Stimulated activated CD4-positive, alpha-beta T cell treated with anti-CD3 and anti-CD28 coated beads, Interleukin-12 subunit alpha, Interleukin-12 subunit beta, amount 100 ng/mL, for 24 hours (primary cell): ENCODE results near the gene NKD2.
"Not testable (repeated sequence)": the region's sequence is repeated elsewhere in the genome, so short reads cannot be mapped to it uniquely, and the experiment has no call there.

Experiments
- DNase-seq, 2 experiments: peaks; one replicate each; pipeline ENCODE4 v3.0.0-alpha.2; 2020; ENCODE audit warnings: low read depth in 2 of 2

NKD2 gene

GRCh38 chr5:1073239-1074102, 64.9 kb downstream of the NKD2 start:
- DNase-seq = no peak

GRCh38 chr5:1074226-1074625, 65.6 kb downstream of the NKD2 start:
- no peak for DNase-seq

GRCh38 chr5:1074816-1075554, 66.4 kb downstream of the NKD2 start:
- DNase-seq = no peak

GRCh38 chr5:1075555-1075881, 66.9 kb downstream of the NKD2 start:
- no peak for DNase-seq

- no peak for DNase-seq
Observed at GRCh38 chr5:1075931-1076330, 67.3 kb downstream of the NKD2 start.

GRCh38 chr5:1076406-1076805, 67.8 kb downstream of the NKD2 start:
- DNase-seq = no peak

- no peak for DNase-seq
Observed at GRCh38 chr5:1077026-1077425, 68.4 kb downstream of the NKD2 start.

DNA sequence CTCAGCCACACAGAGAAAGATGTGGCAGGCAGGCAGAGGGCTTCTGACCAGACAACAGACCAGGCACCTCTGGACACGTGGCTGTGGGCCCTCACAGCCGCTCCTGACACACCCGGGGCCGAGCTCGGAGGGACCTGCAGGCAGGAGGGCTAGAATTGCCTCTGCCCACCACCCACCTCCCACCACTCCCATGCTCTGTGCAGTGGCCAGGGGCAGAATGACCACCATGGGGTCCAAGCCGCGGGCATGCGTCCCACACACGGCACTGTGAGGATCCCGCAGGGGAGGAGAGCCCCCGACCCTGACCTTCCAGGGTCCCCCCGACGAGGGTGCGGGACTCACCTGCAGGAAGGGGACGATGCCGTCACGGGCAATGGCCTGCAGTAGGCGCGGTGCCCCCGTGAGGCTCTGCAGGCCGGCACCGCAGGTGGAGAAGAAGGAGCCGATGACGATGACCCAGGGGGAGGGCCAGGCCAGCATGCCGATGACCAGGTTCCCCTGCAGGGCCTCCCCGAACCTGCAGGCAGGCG, 69.0 kb downstream of the NKD2 start:
- no peak for DNase-seq

DNA sequence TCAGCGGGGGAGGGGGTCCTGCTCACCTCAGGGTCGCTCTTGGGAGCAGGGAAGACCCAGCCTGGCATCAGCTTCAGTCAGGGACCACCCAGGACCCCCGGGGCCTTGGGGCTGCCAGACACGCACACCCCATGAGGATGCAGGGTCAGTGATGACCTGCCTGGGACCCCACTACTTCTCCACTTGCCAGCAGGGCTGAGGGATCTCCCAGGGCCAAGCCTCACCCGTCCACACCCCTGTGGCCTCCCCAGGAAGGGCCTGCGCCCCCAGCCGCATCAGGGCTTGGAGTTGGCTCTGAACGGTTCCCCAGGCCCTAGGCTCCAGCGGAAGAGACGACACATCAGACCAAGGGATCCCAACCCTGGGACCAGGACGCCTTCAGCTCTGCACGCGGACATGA, 69.6 kb downstream of the NKD2 start:
- no peak for DNase-seq

DNA sequence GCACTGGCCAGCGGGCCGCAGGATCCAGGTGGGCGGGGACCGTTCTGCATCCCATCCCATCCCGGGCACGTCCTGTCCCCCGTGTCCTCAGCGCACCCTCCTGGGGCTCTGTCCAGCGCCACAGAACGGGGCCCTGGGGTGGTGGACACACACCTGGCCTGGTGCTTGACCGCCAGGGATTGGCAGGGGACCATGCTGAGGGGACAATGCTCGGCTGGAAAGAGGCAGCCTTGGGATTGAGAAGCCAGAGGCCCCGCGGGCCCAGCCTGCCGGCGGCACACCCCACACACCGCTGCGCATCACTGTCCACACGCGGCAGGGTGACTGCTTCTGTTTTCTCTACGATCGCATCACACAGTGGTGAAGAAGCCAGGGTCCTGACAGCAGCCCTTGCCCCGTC, 70.2 kb downstream of the NKD2 start:
- DNase-seq = no peak

DNA sequence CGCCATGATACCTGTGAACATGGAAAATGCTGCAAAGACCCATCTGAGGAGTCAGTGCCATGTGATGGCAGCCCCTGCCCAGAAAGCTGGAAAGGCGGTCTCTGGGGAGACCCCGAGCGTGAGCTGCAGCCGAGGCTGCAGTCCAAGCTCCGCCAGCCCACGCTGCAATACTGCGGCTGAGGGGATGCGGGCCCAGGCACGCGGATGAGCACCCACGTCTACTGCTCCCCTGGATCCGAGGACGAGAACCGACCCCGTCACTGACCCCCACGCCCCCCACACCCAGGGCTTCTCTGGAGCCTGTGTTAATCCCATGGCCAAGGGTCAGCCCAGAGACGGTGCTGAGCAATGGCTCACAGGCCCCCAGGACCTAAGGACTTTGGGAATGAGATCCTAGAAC, 70.9 kb downstream of the NKD2 start:
- DNase-seq = no peak

GRCh38 chr5:1079961-1080360, 71.4 kb downstream of the NKD2 start:
- DNase-seq = no peak

DNA sequence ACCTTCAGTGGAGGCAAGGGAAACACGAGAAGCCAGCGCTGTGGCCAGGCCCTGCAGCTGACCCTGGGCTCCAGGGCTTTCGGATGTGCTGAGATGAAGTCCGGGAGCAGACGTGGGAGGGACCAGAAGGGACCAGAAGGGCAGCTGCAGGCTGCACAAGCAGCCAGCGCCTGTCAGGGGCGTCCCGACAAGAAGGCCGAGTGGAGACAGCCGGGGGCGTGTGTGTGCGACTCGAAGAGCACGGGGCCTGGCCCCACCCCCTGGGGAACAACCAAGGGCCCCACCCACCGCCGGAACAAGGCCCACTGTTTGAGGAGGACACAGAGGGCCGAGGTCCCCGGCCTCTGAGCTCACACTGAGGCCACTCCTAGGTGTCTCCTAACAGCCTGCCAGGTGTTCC, 71.8 kb downstream of the NKD2 start:
- no peak for DNase-seq

DNA sequence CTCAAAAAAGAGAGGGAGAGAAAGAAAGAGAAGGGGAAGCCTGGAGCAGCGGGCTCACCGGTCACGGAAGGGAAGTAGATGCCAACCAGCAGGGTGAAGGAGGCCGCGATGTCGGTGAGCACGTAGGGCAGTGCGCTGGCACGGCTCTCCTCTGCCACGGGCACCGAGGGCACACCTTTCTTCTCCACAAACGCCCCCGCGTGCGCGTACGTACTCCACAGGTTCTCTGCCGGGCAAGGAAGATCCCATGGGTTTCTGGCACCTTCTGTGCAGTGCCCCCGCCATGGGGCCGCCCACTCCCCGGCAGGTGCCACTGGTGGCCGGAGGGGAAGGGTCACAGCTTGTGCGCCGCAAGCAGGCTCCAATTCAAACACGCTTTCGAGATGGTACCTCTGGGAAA, 72.9 kb downstream of the NKD2 start:
- DNase-seq = no peak

DNA sequence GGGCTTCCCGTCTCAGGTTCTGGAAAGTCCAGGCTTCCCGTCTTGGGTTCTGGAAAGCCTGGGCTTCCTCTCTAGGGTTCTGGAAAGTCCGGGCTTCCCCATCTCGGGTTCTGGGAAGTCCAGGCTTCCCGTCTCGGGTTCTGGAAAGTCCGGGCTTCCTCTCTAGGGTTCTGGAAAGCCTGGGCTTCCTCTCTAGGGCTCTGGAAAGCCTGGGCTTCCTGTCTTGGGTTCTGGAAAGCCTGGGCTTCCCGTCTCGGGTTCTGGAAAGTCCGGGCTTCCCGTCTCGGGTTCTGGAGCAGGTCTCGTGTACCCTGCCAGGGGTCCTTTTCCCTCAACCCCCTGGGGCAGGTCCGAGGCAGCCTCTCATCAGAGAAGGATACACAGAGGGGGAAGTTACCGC, 74.4 kb downstream of the NKD2 start:
- not testable (repeated sequence) for DNase-seq

DNA sequence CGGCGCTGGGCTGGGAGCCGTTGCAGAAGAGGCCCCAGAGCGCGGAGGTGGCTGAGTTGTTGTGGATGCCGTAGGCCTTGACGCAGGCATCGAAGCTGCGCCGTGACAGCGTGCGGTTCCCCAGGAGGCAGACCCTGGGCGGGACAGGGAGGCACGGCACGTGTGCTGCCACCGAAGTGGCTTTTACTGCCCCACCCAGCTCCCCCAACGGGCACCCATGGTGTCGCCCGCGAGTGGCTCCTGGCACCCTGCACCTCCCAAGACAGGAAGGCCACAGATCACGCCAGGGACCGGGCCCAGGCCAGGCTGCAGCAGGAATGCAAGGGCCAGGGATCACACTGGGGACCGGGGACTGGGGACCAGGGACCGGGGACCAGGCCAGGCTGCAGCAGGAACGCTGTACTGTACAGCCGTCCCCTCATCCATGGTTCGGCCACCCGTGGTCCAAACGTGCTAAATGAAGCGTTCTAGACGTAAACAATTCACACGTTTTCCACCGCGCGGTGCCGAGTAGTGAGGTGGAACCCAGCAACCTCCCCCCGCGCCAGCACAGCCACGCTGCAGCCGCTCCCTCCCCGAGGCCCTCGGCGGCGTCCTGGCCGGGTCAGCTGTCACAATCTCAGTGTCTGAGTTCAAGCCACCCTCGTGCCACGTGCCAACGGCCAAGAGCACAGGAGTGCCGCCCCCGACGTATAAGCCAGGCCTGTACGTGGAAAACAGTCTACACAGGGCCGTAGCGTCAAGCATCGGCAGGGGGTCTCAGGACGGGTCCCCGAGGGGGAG, 75.4 kb downstream of the NKD2 start:
- no peak for DNase-seq

DNA sequence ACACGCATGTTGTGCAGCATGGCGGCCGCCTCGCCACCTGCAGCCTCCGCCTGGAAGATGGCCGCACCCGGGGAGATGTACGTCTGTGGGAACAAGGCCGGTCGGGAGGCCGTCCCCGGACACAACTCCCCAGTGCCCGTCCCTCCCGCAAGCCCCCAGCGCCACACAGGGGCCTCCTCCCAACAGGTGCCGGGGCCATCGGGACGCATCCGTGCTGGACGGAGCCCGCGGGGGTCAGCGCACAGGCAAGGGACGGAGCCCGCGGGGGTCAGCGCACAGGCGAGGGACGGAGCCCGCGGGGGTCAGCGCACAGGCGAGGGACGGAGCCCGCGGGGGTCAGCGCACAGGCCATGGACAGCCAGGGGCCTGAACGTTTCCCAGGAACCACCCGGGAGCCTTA, 76.8 kb downstream of the NKD2 start:
- DNase-seq = no peak

DNA sequence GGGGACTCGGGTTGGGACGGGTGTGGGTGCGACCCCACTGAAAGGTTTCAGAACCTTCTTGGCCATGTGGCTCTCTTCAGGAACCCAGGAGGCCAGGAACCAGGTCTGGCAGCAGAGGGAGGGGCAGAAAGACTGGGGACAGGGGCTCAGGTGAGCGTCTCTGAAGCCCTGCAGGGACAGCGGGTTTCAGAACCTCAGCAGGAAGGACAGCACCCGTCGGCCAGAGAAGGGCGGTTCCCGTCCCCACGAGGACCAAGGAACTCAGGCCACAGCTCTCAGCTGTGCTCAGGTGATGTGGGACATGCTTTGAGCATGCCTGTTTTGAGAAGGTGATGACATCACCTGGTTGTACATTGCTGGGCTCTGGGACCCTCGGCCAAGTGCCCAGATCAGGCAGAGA, 77.5 kb downstream of the NKD2 start:
- no peak for DNase-seq

DNA sequence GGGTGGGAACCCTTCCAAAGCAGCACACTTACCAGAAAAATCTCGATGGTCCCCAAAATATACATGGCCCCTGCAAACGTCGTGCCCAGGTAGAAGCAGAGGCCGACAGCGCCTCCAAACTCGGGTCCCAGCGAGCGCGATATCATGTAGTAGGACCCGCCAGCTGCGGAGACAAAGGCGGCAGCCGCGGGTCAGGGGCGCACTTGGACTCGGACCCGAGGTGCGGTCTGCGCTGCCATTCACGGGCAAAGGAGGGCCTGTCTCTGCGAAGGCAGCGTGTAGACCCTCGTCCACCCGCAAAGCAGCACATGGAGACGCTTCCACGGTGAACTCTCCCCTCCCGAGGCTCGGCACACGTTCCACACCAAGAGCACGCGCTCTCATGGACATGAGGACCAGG, 78.3 kb downstream of the NKD2 start:
- DNase-seq = no peak

- DNase-seq = no peak
Observed at GRCh38 chr5:1087428-1087827, 78.8 kb downstream of the NKD2 start.

DNA sequence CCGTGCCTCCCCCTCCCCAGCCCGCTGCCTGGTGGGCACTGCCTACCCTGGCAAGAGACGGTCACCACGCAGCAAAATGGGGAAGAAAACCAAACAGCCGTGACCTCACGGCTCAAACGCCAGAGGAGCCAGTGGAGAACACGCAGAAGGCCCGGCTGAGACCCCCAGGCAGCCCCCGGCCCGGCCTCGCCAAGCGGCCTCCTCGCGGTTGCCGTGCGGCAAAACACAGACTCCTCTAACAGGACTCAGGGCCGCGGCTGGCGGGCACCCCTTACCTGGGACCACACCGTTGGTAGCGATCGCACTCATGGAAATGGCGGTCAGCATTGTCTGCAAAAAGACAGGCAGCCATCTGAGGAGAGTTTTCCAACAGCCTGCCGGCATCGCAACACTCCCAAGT, 79.4 kb downstream of the NKD2 start:
- DNase-seq = no peak
